H9 (cell line): Measurements from ENCODE around the gene SIL1. TPM values are rescaled to one million over a fixed set of nuclear protein-coding genes. Genes with fewer than 3 reads are reported as not detected.

Experiments
- DNase-seq: peaks from one replicate; pipeline ENCODE4 v3.0.0-alpha.2; 2017
- H2AFZ ChIP-seq: one replicate; pipeline ENCODE4 v1.6.1; 2013; ENCODE audit warnings: mild to moderate bottlenecking, low read length, control low read depth, moderate library complexity
- H2AK5ac ChIP-seq: 2 replicates; pipeline ENCODE4 v1.6.1; 2013; ENCODE audit warnings: low read length, control low read depth, mixed read lengths; ENCODE audit not compliant: insufficient read length
- H2BK120ac ChIP-seq: one replicate; pipeline ENCODE4 v1.6.1; 2013; ENCODE audit warnings: low read depth, mild to moderate bottlenecking, low read length, control low read depth, inconsistent platforms; ENCODE audit not compliant: poor library complexity, severe bottlenecking
- H2BK12ac ChIP-seq: 2 replicates; pipeline ENCODE4 v1.6.1; 2013; ENCODE audit warnings: low read length, control low read depth, mixed read lengths, low read depth; ENCODE audit not compliant: insufficient read length
- H2BK15ac ChIP-seq: 2 replicates; pipeline ENCODE4 v1.6.1; 2013; ENCODE audit warnings: low read depth, low read length, control low read depth
- H2BK20ac ChIP-seq: one replicate; pipeline ENCODE4 v1.6.1; 2013; ENCODE audit warnings: low read depth, mild to moderate bottlenecking, low read length, control low read depth, inconsistent platforms; ENCODE audit not compliant: poor library complexity, severe bottlenecking
- H2BK5ac ChIP-seq: 2 replicates; pipeline ENCODE4 v1.6.1; 2013; ENCODE audit warnings: low read length, control low read depth, mixed read lengths; ENCODE audit not compliant: insufficient read length
- H3K14ac ChIP-seq: 2 replicates; pipeline ENCODE4 v1.6.1; 2013; ENCODE audit warnings: low read length, control low read depth; ENCODE audit not compliant: insufficient read depth
- H3K18ac ChIP-seq: 2 replicates; pipeline ENCODE4 v1.6.1; 2013; ENCODE audit warnings: low read depth, mild to moderate bottlenecking, mixed read lengths, low read length, control low read depth; ENCODE audit not compliant: insufficient read length
- H3K23ac ChIP-seq: 2 replicates; pipeline ENCODE4 v1.6.1; 2013; ENCODE audit warnings: low read length, control low read depth, mixed read lengths, low read depth; ENCODE audit not compliant: insufficient read length
- H3K23me2 ChIP-seq: 2 replicates; pipeline ENCODE4 v1.6.1; 2013; ENCODE audit warnings: low read depth, mild to moderate bottlenecking, mixed read lengths, low read length, control low read depth; ENCODE audit not compliant: insufficient read length, poor library complexity, severe bottlenecking
- H3K27ac ChIP-seq: 2 replicates; pipeline ENCODE4 v1.5.1; 2013; ENCODE audit warnings: low read length, control low read depth, mixed read lengths, low read depth; ENCODE audit not compliant: insufficient read length
- H3K27me3 ChIP-seq: 2 replicates; pipeline ENCODE4 v1.6.1; 2013; ENCODE audit warnings: low read length, control low read depth, inconsistent platforms; ENCODE audit not compliant: insufficient read depth
- H3K4ac ChIP-seq: 2 replicates; pipeline ENCODE4 v1.6.1; 2013; ENCODE audit warnings: low read depth, mild to moderate bottlenecking, control low read depth, inconsistent platforms, low read length, moderate library complexity
- H3K4me1 ChIP-seq: 2 replicates; pipeline ENCODE4 v1.6.1; 2013; ENCODE audit warnings: low read length, control low read depth, inconsistent platforms; ENCODE audit not compliant: insufficient read depth
- H3K4me2 ChIP-seq: 2 replicates; pipeline ENCODE4 v1.6.1; 2013; ENCODE audit warnings: low read length, control low read depth, mixed read lengths; ENCODE audit not compliant: insufficient read length, insufficient read depth
- H3K56ac ChIP-seq: 2 replicates; pipeline ENCODE4 v1.6.1; 2013; ENCODE audit warnings: low read depth, mild to moderate bottlenecking, mixed read lengths, low read length, control low read depth; ENCODE audit not compliant: insufficient read length
- H3K79me1 ChIP-seq: 2 replicates; pipeline ENCODE4 v1.6.1; 2013; ENCODE audit warnings: low read depth, mild to moderate bottlenecking, moderate library complexity, low read length, control low read depth, inconsistent platforms; ENCODE audit not compliant: insufficient read depth, poor library complexity, severe bottlenecking
- H3K79me2 ChIP-seq: 2 replicates; pipeline ENCODE4 v1.6.1; 2013; ENCODE audit warnings: low read length, control low read depth, inconsistent platforms; ENCODE audit not compliant: insufficient read depth
- H3K9ac ChIP-seq: 2 replicates; pipeline ENCODE4 v1.6.1; 2013; ENCODE audit warnings: low read length, control low read depth, mixed read lengths; ENCODE audit not compliant: insufficient read length; ENCODE audit errors: extremely low read depth
- H3K9me3 ChIP-seq: one replicate; pipeline ENCODE4 v1.6.1; 2013; ENCODE audit warnings: low read depth, low read length, inconsistent platforms; ENCODE audit not compliant: control insufficient read depth
- H3T11ph ChIP-seq: one replicate; pipeline ENCODE4 v1.6.1; 2013; ENCODE audit warnings: mild to moderate bottlenecking, low read length, control low read depth, inconsistent platforms
- H4K20me1 ChIP-seq: one replicate; pipeline ENCODE4 v1.6.1; 2013; ENCODE audit not compliant: control insufficient read depth, insufficient read length, insufficient read depth
- H4K5ac ChIP-seq: 2 replicates; pipeline ENCODE4 v1.6.1; 2013; ENCODE audit warnings: low read depth, mild to moderate bottlenecking, mixed read lengths, low read length, control low read depth; ENCODE audit not compliant: insufficient read length
- H4K8ac ChIP-seq: replicated peaks from 2 replicates; pipeline ENCODE4 v1.6.1; 2013; ENCODE audit warnings: low read length, control low read depth, mixed read lengths, low read depth; ENCODE audit not compliant: insufficient read length
- H4K91ac ChIP-seq: 2 replicates; pipeline ENCODE4 v1.6.1; 2013; ENCODE audit warnings: low read depth, mild to moderate bottlenecking, moderate library complexity, mixed read lengths, low read length, control low read depth; ENCODE audit not compliant: insufficient read length
- H3K27ac Mint-ChIP-seq, 3 experiments: 2 replicates in 2 of 3; 3 replicates in 1 of 3; pipeline ENCODE4 v1.8.0; 2020 to 2021; ENCODE audit warnings: mixed read lengths in 3 of 3, mild to moderate bottlenecking in 1 of 3, moderate library complexity in 1 of 3
- H3K27me3 Mint-ChIP-seq: 2 replicates; pipeline ENCODE4 v1.8.0; 2021; ENCODE audit warnings: low read depth, mild to moderate bottlenecking, moderate library complexity, mixed read lengths
- H3K36me3 Mint-ChIP-seq, 3 experiments: 2 replicates in 2 of 3; 3 replicates in 1 of 3; pipeline ENCODE4 v1.8.0; 2020 to 2021; ENCODE audit warnings: low read depth in 3 of 3, mixed read lengths in 3 of 3; ENCODE audit not compliant: insufficient read depth in 1 of 3
- H3K4me1 Mint-ChIP-seq, 2 experiments: 2 replicates each; pipeline ENCODE4 v1.8.0; 2020; ENCODE audit warnings: mixed read lengths in 2 of 2
- H3K4me3 Mint-ChIP-seq, 2 experiments: 2 replicates in 1 of 2; 3 replicates in 1 of 2; pipeline ENCODE4 v1.8.0; 2020 to 2021; ENCODE audit warnings: mild to moderate bottlenecking in 2 of 2, mixed read lengths in 2 of 2, moderate library complexity in 1 of 2
- H3K9me3 Mint-ChIP-seq, 2 experiments: 2 replicates in 1 of 2; 3 replicates in 1 of 2; pipeline ENCODE4 v1.8.0; 2020; ENCODE audit warnings: mild to moderate bottlenecking in 2 of 2, mixed read lengths in 2 of 2, moderate library complexity in 1 of 2
- WGBS: extraction: QIAGEN DNeasy Blood & Tissue Kit; methylation state at CpG from one replicate; pipeline ENCODE4 v1.1.7; 2013; ENCODE audit warnings: missing lambda C conversion rate, low lambda C conversion rate, mixed read lengths; ENCODE audit not compliant: insufficient read length; ENCODE audit errors: extremely low coverage; 5-methylcytosine and 5-hydroxymethylcytosine counted together
- total RNA-seq: library from RNA; stranded (reverse); gene quantifications from 2 replicates; pipeline ENCODE4 v1.2.1, GENCODE V29; 2021
- TF ChIP-seq, protein P1 (sequence below): fragments of 200-600 bp; sonication (generic); conservative IDR thresholded peaks from 3 replicates; pipeline ENCODE4 v1.8.0; 2021; ENCODE audit warnings: antibody characterized with exemption, mild to moderate bottlenecking

SIL1 gene
- total RNA-seq, 1 experiment from 2014 or later = 10.6 TPM

DNA sequence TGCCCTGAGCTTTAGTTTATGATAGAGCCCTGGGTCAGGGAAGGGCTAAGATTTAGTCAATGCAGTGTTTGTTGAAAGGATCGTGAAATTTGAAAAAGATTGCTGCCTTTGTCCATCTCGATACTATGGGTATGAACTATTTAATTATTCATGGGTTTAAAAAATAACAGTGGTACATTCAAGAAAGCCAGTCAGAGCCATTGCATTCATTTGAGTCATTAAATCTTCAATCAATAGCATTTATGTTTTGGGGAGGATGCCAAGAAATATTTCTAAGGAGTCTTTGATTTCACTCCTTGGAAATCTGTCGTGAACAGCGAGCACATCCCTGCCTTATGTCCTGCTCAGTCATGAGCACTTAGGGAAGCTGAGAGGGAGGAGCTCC, 268.6 kb downstream of the SIL1 start:
- Histone ChIP-seq H2AFZ (no peak overlapping the region), H2BK120ac (no peak overlapping the region), H4K20me1 (no peaks in the 10 kb centered on the region), H3K56ac (no peak overlapping the region), H3K4me2 (no peak overlapping the region), H2AK5ac (no peak overlapping the region), H4K8ac (no peak overlapping the region), H3K14ac (no peak overlapping the region), H3K23me2 (no peaks in the 10 kb centered on the region), H3K79me2 (no peaks in the 10 kb centered on the region), H3K79me1 (no peaks in the 10 kb centered on the region), H3K9me3 (no peaks in the 10 kb centered on the region), H2BK12ac (no peak overlapping the region), H3K4ac (no peak overlapping the region), H3K9ac (no peak overlapping the region), H2BK15ac (no peak overlapping the region), H2BK5ac (no peak overlapping the region), H3K4me1 (no peaks in the 10 kb centered on the region; the same call in 1 of the 2 replicates), H3T11ph (no peak overlapping the region), H3K27ac (no peak overlapping the region), H4K91ac (no peak overlapping the region), H4K5ac (no peak overlapping the region), H3K27me3 (no peaks in the 10 kb centered on the region), H2BK20ac (no peak overlapping the region), H3K18ac (no peak overlapping the region), H3K23ac (no peak overlapping the region)
- Mint-ChIP-seq H3K9me3 (no peaks in the 10 kb centered on the region), H3K4me3 (no peak overlapping the region), H3K4me1 (peaks cover 6 to 11% of the 10 kb centered on the region in 2 experiments), H3K36me3 (peaks cover 53 to 94% (median 91%) of the 10 kb centered on the region in 3 experiments), H3K27me3 (no peaks in the 10 kb centered on the region; the same call in 1 of the 2 replicates), H3K27ac (0 out of 7 replicates have a peak overlapping the region, but pooled peaks of 1 of the 3 experiments have one; percentile 86)
- WGBS = no CpG with 5 or more reads among the region's 4 CpGs
- DNase-seq = no peak
- TF ChIP-seq, protein P1, sequence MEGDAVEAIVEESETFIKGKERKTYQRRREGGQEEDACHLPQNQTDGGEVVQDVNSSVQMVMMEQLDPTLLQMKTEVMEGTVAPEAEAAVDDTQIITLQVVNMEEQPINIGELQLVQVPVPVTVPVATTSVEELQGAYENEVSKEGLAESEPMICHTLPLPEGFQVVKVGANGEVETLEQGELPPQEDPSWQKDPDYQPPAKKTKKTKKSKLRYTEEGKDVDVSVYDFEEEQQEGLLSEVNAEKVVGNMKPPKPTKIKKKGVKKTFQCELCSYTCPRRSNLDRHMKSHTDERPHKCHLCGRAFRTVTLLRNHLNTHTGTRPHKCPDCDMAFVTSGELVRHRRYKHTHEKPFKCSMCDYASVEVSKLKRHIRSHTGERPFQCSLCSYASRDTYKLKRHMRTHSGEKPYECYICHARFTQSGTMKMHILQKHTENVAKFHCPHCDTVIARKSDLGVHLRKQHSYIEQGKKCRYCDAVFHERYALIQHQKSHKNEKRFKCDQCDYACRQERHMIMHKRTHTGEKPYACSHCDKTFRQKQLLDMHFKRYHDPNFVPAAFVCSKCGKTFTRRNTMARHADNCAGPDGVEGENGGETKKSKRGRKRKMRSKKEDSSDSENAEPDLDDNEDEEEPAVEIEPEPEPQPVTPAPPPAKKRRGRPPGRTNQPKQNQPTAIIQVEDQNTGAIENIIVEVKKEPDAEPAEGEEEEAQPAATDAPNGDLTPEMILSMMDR = no peak
